Activated CD4-positive, alpha-beta memory T cell treated with anti-CD3 and anti-CD28 coated beads, Interleukin-2, amount 10 ng/mL, durations not matched to agents 7 days and 5 days (primary cell): ENCODE results near the gene TMEM53. TPM values are rescaled to one million over a fixed set of nuclear protein-coding genes. Genes with fewer than 3 reads are reported as not detected.

ENCODE experiments used
- CTCF ChIA-PET: fragments of 350-600 bp; sonication (Branson Sonifier 250); formaldehyde crosslinking; loops from one replicate; lab custom pipeline; 2021; ENCODE audit warnings: antibody characterized with exemption, inconsistent platforms; lab: Charles Lee
- POLR2A ChIA-PET: fragments of 350-600 bp; sonication (Branson Sonifier 250); formaldehyde crosslinking; loops from one replicate; lab custom pipeline; 2021; ENCODE audit warnings: antibody characterized with exemption; lab: Charles Lee
- DNase-seq: peaks from one replicate; pipeline ENCODE4 v3.0.0-alpha.2; 2020
- H3K27ac Mint-ChIP-seq: one replicate; pipeline ENCODE4 v1.8.0; 2021; ENCODE audit warnings: mild to moderate bottlenecking, mixed read lengths
- H3K27me3 Mint-ChIP-seq: one replicate; pipeline ENCODE4 v1.8.0; 2021; ENCODE audit warnings: mixed read lengths
- H3K36me3 Mint-ChIP-seq: one replicate; pipeline ENCODE4 v1.8.0; 2021; ENCODE audit warnings: low read depth, mixed read lengths
- H3K4me1 Mint-ChIP-seq: one replicate; pipeline ENCODE4 v1.8.0; 2021; ENCODE audit warnings: mixed read lengths
- H3K4me3 Mint-ChIP-seq: one replicate; pipeline ENCODE4 v1.8.0; 2021; ENCODE audit warnings: mild to moderate bottlenecking, mixed read lengths
- H3K9me3 Mint-ChIP-seq: one replicate; pipeline ENCODE4 v1.8.0; 2021; ENCODE audit warnings: mixed read lengths
- total RNA-seq, 2 experiments: library from RNA; stranded (reverse); gene quantifications; one replicate each; pipeline ENCODE4 v1.2.3, GENCODE V29; 2021

The TMEM53 gene
- total RNA-seq, 2 experiments from 2014 or later, result 4.3 to 5.6 TPM

GRCh38 chr1:44616991-44617702 lies 57.1 kb downstream of the TMEM53 start:
- Mint-ChIP-seq H3K27ac (no peak overlapping the region), H3K9me3 (no peaks in the 10 kb centered on the region), H3K27me3 (peaks cover 3% of the 10 kb centered on the region), H3K4me3 (no peak overlapping the region), H3K36me3 (no peaks in the 10 kb centered on the region), H3K4me1 (no peaks in the 10 kb centered on the region)
- POLR2A ChIA-PET, result interaction anchor here (1.5 kb wide), 1 partner anchor 15 kb away, joined by 8 read pairs; no protein-coding TSS in a partner anchor
- no peak for DNase-seq
- CTCF ChIA-PET, result no interaction called here

GRCh38 chr1:44616284-44616990 lies 57.8 kb downstream of the TMEM53 start:
- ChIA-PET POLR2A (interaction anchor here (1.5 kb wide), 1 partner anchor 15 kb away, joined by 8 read pairs; no protein-coding TSS in a partner anchor), CTCF (interaction anchor here (1.1 kb wide), 1 partner anchor 36 kb away, joined by 5 read pairs; no protein-coding TSS in a partner anchor)
- no peaks in the 10 kb centered on the region for H3K36me3 Mint-ChIP-seq
- H3K4me1 Mint-ChIP-seq, result no peaks in the 10 kb centered on the region
- H3K4me3 Mint-ChIP-seq, result no peak overlapping the region
- peaks cover 5% of the 10 kb centered on the region for H3K27me3 Mint-ChIP-seq
- H3K27ac Mint-ChIP-seq, result no peak overlapping the region
- no peak for DNase-seq
- no peaks in the 10 kb centered on the region for H3K9me3 Mint-ChIP-seq

- Mint-ChIP-seq H3K4me1 (no peaks in the 10 kb centered on the region), H3K4me3 (no peak overlapping the region), H3K36me3 (no peaks in the 10 kb centered on the region), H3K9me3 (no peaks in the 10 kb centered on the region), H3K27me3 (peaks cover 6% of the 10 kb centered on the region), H3K27ac (no peak overlapping the region)
- no peak for DNase-seq
- CTCF ChIA-PET, result no interaction called here
- POLR2A ChIA-PET, result no interaction called here
These were observed 60.3 kb downstream of the TMEM53 start for GRCh38 chr1:44613941-44614340.

- no peaks in the 10 kb centered on the region for H3K9me3 Mint-ChIP-seq
- POLR2A ChIA-PET, result interaction anchor here (1.4 kb wide), 1 partner anchor 19 kb away, joined by 3 read pairs; no protein-coding TSS in a partner anchor
These were observed 62.4 kb downstream of the TMEM53 start for GRCh38 chr1:44611866-44612265.

GRCh38 chr1:44611419-44611818 lies 62.9 kb downstream of the TMEM53 start:
- DNase-seq, result no peak
- H3K4me3 Mint-ChIP-seq, result no peak overlapping the region
- peaks cover 3% of the 10 kb centered on the region for H3K27me3 Mint-ChIP-seq
- POLR2A ChIA-PET, result interaction anchor here (1.4 kb wide), 1 partner anchor 20 kb away, joined by 3 read pairs; no protein-coding TSS in a partner anchor
- H3K4me1 Mint-ChIP-seq, result no peaks in the 10 kb centered on the region
- no peaks in the 10 kb centered on the region for H3K9me3 Mint-ChIP-seq
- CTCF ChIA-PET, result interaction anchor here (5.4 kb wide), 1 partner anchor 41 kb away, joined by 34 read pairs; no protein-coding TSS in a partner anchor
- H3K36me3 Mint-ChIP-seq, result no peaks in the 10 kb centered on the region
- no peak overlapping the region for H3K27ac Mint-ChIP-seq

More at GRCh38 chr1:44611866-44612265, 62.4 kb downstream of the TMEM53 start:
- no peak for DNase-seq
- H3K4me3 Mint-ChIP-seq, result no peak overlapping the region
- H3K4me1 Mint-ChIP-seq, result no peaks in the 10 kb centered on the region
- CTCF ChIA-PET, result interaction anchor here (5.4 kb wide), 1 partner anchor 41 kb away, joined by 34 read pairs; no protein-coding TSS in a partner anchor
- no peak overlapping the region for H3K27ac Mint-ChIP-seq
- no peaks in the 10 kb centered on the region for H3K36me3 Mint-ChIP-seq
- peaks cover 3% of the 10 kb centered on the region for H3K27me3 Mint-ChIP-seq

- no peaks in the 10 kb centered on the region for H3K36me3 Mint-ChIP-seq
- H3K4me3 Mint-ChIP-seq, result no peak overlapping the region
- no peaks in the 10 kb centered on the region for H3K9me3 Mint-ChIP-seq
- ChIA-PET POLR2A (no interaction called here), CTCF (interaction anchor here (5.4 kb wide), 1 partner anchor 42 kb away, joined by 34 read pairs; no protein-coding TSS in a partner anchor)
- H3K27me3 Mint-ChIP-seq, result peaks cover 3% of the 10 kb centered on the region
- no peak overlapping the region for H3K27ac Mint-ChIP-seq
- DNase-seq, result no peak
- no peaks in the 10 kb centered on the region for H3K4me1 Mint-ChIP-seq
These were observed 63.6 kb downstream of the TMEM53 start for GRCh38 chr1:44610527-44611148.

GRCh38 chr1:44609768-44610526 lies 64.3 kb downstream of the TMEM53 start:
- DNase-seq, result no peak
- CTCF ChIA-PET, result interaction anchor here (5.4 kb wide), 1 partner anchor 43 kb away, joined by 34 read pairs; no protein-coding TSS in a partner anchor
- no peak overlapping the region for H3K27ac Mint-ChIP-seq
- peaks cover 3% of the 10 kb centered on the region for H3K27me3 Mint-ChIP-seq
- no peaks in the 10 kb centered on the region for H3K36me3 Mint-ChIP-seq
- no peak overlapping the region for H3K4me3 Mint-ChIP-seq
- H3K9me3 Mint-ChIP-seq, result no peaks in the 10 kb centered on the region
- POLR2A ChIA-PET, result interaction anchor here (1.2 kb wide), 1 partner anchor 21 kb away, joined by 3 read pairs; no protein-coding TSS in a partner anchor
- H3K4me1 Mint-ChIP-seq, result no peaks in the 10 kb centered on the region

- CTCF ChIA-PET, result interaction anchor here (1.2 to 5.4 kb wide), 2 partner anchors 37 to 43 kb away, joined by 3 to 34 read pairs; no protein-coding TSS in a partner anchor
- H3K27ac Mint-ChIP-seq, result no peak overlapping the region
- POLR2A ChIA-PET, result interaction anchor here (1.2 kb wide), 1 partner anchor 21 kb away, joined by 3 read pairs; no protein-coding TSS in a partner anchor
- no peaks in the 10 kb centered on the region for H3K9me3 Mint-ChIP-seq
- no peak for DNase-seq
- no peaks in the 10 kb centered on the region for H3K4me1 Mint-ChIP-seq
- H3K27me3 Mint-ChIP-seq, result peaks cover 3% of the 10 kb centered on the region
- no peaks in the 10 kb centered on the region for H3K36me3 Mint-ChIP-seq
- H3K4me3 Mint-ChIP-seq, result no peak overlapping the region
These were observed 64.9 kb downstream of the TMEM53 start for GRCh38 chr1:44609412-44609767.

- Mint-ChIP-seq H3K27ac (no peak overlapping the region), H3K9me3 (no peaks in the 10 kb centered on the region), H3K4me3 (no peak overlapping the region), H3K4me1 (no peaks in the 10 kb centered on the region), H3K36me3 (no peaks in the 10 kb centered on the region), H3K27me3 (peaks cover 6% of the 10 kb centered on the region)
- ChIA-PET CTCF (interaction anchor here (0.7 to 5.4 kb wide), 6 partner anchors 12 to 201 kb away, joined by 3 to 34 read pairs (median 4); partner anchors contain the start of gene TMEM53), POLR2A (no interaction called here)
- DNase-seq, result no peak
These were observed 66.1 kb downstream of the TMEM53 start for GRCh38 chr1:44608141-44608540.

GRCh38 chr1:44606701-44607281 lies 67.5 kb downstream of the TMEM53 start:
- Mint-ChIP-seq H3K27ac (no peak overlapping the region), H3K4me3 (no peak overlapping the region), H3K27me3 (peaks cover 6% of the 10 kb centered on the region), H3K36me3 (no peaks in the 10 kb centered on the region), H3K9me3 (no peaks in the 10 kb centered on the region), H3K4me1 (no peaks in the 10 kb centered on the region)
- ChIA-PET POLR2A (no interaction called here), CTCF (interaction anchor here (0.6 to 1.4 kb wide), 2 partner anchors 200 to 459 kb away, joined by 3 to 6 read pairs; no protein-coding TSS in a partner anchor)
- no peak for DNase-seq

- no peak overlapping the region for H3K27ac Mint-ChIP-seq
These were observed 68.2 kb downstream of the TMEM53 start for GRCh38 chr1:44605914-44606615.

More at GRCh38 chr1:44605914-44606615, 68.2 kb downstream of the TMEM53 start:
- Mint-ChIP-seq H3K36me3 (no peaks in the 10 kb centered on the region), H3K27me3 (peaks cover 3% of the 10 kb centered on the region), H3K9me3 (no peaks in the 10 kb centered on the region), H3K4me3 (no peak overlapping the region), H3K4me1 (no peaks in the 10 kb centered on the region)
- CTCF ChIA-PET, result interaction anchor here (0.6 kb wide), 1 partner anchor 458 kb away, joined by 6 read pairs; no protein-coding TSS in a partner anchor
- POLR2A ChIA-PET, result no interaction called here
- no peak for DNase-seq
